Measurements from ENCODE around the gene UQCRH. TPM values are rescaled to one million over a fixed set of nuclear protein-coding genes. Genes with fewer than 3 reads are reported as not detected.

UQCRH gene
- total RNA-seq, 4 donors from 2014 or later: 230 to 300 (median 262) TPM

- TF ChIP-seq CTCF (IDR thresholded peaks at IDR 0.05) (no peak), POLR2A (IDR thresholded peaks at IDR 0.05) (no peak)
- Histone ChIP-seq H3K27ac (no peak overlapping the region), H3K27me3 (no peaks in the 10 kb centered on the region), H3K9me3 (no peaks in the 10 kb centered on the region), H3K36me3 (peaks cover 0 to 65% (median 0%) of the 10 kb centered on the region in 3 donors), H3K4me3 (no peak overlapping the region), H3K4me1 (no peaks in the 10 kb centered on the region)
- no peak for DNase-seq
Measured at GRCh38 chr1:46281021-46281420, 22.5 kb upstream of the UQCRH start.

GRCh38 chr1:46284058-46284457 is 19.4 kb upstream of the UQCRH start:
- Histone ChIP-seq H3K4me3 (no peak overlapping the region), H3K36me3 (peaks cover 0 to 62% (median 0%) of the 10 kb centered on the region in 3 donors), H3K9me3 (no peaks in the 10 kb centered on the region), H3K4me1 (no peaks in the 10 kb centered on the region), H3K27me3 (no peaks in the 10 kb centered on the region), H3K27ac (no peak overlapping the region)
- TF ChIP-seq POLR2A (IDR thresholded peaks at IDR 0.05) (no peak), CTCF (IDR thresholded peaks at IDR 0.05) (no peak)
- DNase-seq: no peak

- Histone ChIP-seq H3K9me3 (no peaks in the 10 kb centered on the region), H3K4me1 (no peaks in the 10 kb centered on the region), H3K4me3 (no peak overlapping the region), H3K27me3 (no peaks in the 10 kb centered on the region), H3K36me3 (peaks cover 0 to 60% (median 0%) of the 10 kb centered on the region in 3 donors), H3K27ac (no peak overlapping the region)
- TF ChIP-seq POLR2A (IDR thresholded peaks at IDR 0.05) (no peak), CTCF (IDR thresholded peaks at IDR 0.05) (no peak)
- DNase-seq: no peak
Measured at GRCh38 chr1:46284597-46285564, 18.6 kb upstream of the UQCRH start.

GRCh38 chr1:46285730-46286477 is 17.6 kb upstream of the UQCRH start:
- no peaks in the 10 kb centered on the region for H3K27me3 ChIP-seq
- no peaks in the 10 kb centered on the region for H3K9me3 ChIP-seq
- H3K27ac ChIP-seq: no peak overlapping the region
- no peaks in the 10 kb centered on the region for H3K4me1 ChIP-seq
- no peak for DNase-seq
- no peak overlapping the region for H3K4me3 ChIP-seq
- TF ChIP-seq POLR2A (IDR thresholded peaks at IDR 0.05) (no peak), CTCF (IDR thresholded peaks at IDR 0.05) (no peak)
- H3K36me3 ChIP-seq: peaks cover 0 to 53% (median 0%) of the 10 kb centered on the region in 3 donors

GRCh38 chr1:46288485-46289133 is 14.9 kb upstream of the UQCRH start:
- TF ChIP-seq POLR2A (IDR thresholded peaks at IDR 0.05) (no peak), CTCF (IDR thresholded peaks at IDR 0.05) (no peak)
- H3K9me3 ChIP-seq: no peaks in the 10 kb centered on the region
- DNase-seq: no peak
- H3K36me3 ChIP-seq: peaks cover 0 to 45% (median 0%) of the 10 kb centered on the region in 3 donors
- no peak overlapping the region for H3K27ac ChIP-seq
- no peaks in the 10 kb centered on the region for H3K27me3 ChIP-seq
- no peaks in the 10 kb centered on the region for H3K4me1 ChIP-seq
- no peak overlapping the region for H3K4me3 ChIP-seq

Data from Peyer's patch (tissue), 4 donors.